Prostate gland (tissue), 2 donors: Measurements from ENCODE around the gene F2R.

Experiments
- CTCF ChIP-seq, 4 experiments: fragments of 200-600 bp in 2 of 4; fragments of 450-650 bp in 2 of 4; sonication (generic) in 2 of 4; IDR thresholded peaks; 1 replicate in 3 of 4; 2 replicates in 1 of 4; pipeline ENCODE4 v1.5.1; 2016 to 2019; ENCODE audit warnings: antibody characterized with exemption in 4 of 4, mild to moderate bottlenecking in 2 of 4, moderate library complexity in 2 of 4
- POLR2A ChIP-seq: fragments of 450-650 bp; IDR thresholded peaks from one replicate; pipeline ENCODE4 v1.6.1; 2016; ENCODE audit warnings: antibody characterized with exemption, mild to moderate bottlenecking
- POLR2AphosphoS5 ChIP-seq: sonication (generic); formaldehyde crosslinking; IDR thresholded peaks from one replicate; pipeline ENCODE4 v1.6.1; 2017; ENCODE audit warnings: antibody characterized with exemption

- TF ChIP-seq CTCF (IDR thresholded peaks at IDR 0.05) (no peak), POLR2A (no peak), POLR2AphosphoS5 (no peak)
Measured at GRCh38 chr5:76735762-76736545, 20.0 kb downstream of the F2R start.
